HG03439 (cell line): ENCODE data around the gene SLC9A2.

Experiments
- ATAC-seq: cut with Tn5 transposase; IDR thresholded peaks from one replicate; pipeline ENCODE4 v1.9.1; 2021; ENCODE audit warnings: mild to moderate bottlenecking, moderate library complexity; ENCODE audit not compliant: unreplicated experiment

The SLC9A2 gene

GRCh38 chr2:102724016-102724490, 104.7 kb downstream of the SLC9A2 start:
- ATAC-seq: no peak

GRCh38 chr2:102724553-102724952, 105.2 kb downstream of the SLC9A2 start:
- no peak for ATAC-seq

DNA sequence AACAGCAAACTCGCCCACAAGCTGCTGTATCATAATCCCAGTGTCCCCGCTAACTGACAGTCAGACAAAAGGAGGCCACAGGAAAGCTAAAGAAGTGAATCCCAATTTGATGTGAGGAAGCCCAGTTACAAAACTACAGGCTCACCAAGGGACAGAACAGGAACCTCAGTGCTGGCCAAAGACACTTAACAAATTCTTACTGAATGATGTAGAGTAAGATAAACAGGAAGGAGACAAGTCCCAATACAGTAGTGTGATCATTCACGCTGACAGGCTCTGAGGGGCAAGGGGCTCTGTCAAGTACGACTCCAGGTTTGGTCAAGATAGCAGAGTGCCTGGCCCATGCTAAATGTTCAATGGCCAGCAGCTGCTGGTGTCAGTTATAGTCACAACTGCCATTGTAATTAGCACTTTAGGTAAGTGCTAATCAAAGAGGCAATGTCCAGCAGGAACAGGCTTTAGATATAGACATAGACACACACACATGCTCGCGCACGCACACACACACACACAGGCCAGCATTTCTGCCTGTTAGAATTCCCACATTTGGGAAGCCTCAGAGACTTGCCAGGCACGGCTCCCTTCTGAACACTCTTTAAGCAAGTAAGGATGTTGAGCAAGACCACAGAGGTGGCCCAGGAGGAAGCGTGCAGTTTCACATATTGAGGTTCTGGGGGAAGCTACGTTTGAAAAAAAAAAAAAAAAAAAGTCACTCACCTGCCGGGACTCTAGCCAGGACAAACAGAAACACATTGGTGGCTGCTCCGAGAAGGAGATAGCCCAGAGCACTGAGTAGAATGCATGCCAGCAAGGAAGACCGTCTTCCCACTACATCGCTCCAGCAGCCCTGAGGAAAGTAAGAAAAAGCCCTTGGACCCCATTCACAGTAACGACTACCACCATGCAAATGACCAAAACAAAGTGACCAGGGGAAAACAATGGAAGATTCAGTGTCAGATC, 107.1 kb downstream of the SLC9A2 start:
- no peak for ATAC-seq

DNA sequence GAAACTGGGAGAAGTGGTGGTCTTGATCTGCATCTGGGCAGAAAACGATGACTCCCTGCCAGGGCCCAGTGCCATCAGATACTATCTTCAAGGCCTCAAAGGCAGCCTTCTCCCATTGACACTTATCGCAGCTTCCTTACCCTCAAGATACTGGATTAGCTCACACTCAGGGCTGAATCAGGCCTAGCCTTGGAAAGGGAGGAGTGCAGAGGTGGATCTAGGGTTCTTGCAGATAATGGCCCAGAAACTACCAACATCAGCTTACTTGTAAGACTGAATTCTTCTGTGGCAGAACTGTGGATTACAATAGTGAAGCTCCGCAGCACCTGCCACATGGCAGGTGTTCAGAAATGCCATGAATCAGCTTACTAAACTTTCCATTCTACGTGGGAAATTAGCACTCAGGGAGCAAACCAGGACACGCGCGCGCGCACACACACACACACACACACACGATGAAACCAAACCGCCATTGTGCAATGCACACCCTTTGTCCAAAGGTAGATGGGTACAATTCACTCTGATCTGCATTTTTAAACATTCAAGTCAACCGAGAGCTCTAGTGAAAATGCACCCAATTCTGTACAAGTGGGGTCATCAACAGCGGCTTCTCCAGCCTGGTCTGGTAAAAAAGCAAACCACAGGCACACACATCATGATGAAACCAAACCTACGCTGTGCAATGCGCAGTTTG, 116.2 kb downstream of the SLC9A2 start:
- ATAC-seq: no peak

GRCh38 chr2:102736110-102736409, 116.7 kb downstream of the SLC9A2 start:
- ATAC-seq: peak; percentile 31

DNA sequence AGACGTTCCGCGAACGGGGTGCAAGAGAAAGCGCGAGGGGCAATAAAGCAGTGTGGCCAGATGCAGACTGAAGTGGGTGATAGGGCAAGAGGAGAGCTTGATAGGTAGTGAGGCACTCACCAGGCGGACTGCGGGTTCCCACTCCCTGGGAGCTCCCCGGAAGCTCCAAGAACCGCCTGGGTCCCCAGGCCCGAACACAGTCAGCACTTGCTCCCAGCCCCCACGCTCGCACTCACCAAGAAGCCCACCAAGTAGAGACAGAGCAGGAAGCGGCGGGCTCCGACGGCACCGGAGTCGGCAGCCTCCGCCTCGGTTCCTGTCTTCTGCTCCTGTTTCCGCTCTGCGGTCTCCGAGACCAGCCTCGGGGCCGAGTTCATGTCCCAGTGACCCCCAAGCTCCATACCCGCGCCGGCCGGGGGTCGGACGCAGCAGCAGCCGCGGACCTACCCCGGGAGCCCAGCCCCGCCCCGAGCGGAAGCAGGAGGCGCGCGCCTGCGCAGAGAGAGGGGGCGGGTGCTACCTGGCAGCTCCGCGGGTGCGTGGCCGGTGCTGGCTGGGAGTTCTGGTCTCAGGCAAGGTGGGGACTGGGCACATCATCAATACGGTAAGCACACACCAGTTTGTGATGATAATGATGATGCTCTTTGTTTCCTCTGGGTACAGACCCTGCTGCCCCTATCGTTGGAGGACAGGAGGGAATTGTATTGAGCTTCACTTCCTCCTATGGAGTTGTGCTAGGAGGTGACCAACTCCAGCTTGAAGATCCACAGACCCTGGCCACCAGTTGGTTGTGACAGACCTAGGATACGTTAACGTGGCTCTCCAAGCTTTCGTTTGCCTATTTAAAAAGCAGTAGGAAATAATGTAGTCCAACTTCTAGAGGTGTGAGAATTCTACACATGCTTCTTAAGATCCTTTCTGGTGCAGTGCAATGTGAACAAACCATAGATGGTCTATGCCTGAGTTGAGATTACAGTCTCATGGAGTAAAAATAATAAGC, 117.4 kb downstream of the SLC9A2 start:
- ATAC-seq: peak; percentile 96

- no peak for ATAC-seq
Measured at GRCh38 chr2:102737431-102737830, 118.1 kb downstream of the SLC9A2 start.

- ATAC-seq: no peak
Measured at GRCh38 chr2:102743259-102743658, 123.9 kb downstream of the SLC9A2 start.

- no peak for ATAC-seq
Measured at GRCh38 chr2:102748107-102748506, 128.8 kb downstream of the SLC9A2 start.

DNA sequence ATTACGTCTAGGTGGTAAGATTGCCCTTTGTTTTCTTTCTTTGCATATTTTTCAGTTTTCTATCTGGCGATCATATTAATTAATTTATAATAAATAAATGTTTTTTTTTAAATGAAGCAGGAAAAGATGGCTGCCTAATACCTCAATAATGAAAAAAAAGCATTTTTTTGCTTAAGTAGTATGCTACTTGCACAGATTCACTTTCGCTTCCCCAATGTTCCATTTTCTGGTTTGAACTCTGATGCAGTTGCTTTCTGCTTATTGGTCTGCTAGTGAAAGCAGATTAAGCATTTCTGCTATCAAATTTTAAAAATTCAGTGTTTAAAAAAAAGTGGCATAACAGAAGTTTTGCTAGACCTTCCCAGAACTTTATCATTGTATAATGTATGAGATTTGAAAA, 130.6 kb downstream of the SLC9A2 start:
- ATAC-seq: no peak

DNA sequence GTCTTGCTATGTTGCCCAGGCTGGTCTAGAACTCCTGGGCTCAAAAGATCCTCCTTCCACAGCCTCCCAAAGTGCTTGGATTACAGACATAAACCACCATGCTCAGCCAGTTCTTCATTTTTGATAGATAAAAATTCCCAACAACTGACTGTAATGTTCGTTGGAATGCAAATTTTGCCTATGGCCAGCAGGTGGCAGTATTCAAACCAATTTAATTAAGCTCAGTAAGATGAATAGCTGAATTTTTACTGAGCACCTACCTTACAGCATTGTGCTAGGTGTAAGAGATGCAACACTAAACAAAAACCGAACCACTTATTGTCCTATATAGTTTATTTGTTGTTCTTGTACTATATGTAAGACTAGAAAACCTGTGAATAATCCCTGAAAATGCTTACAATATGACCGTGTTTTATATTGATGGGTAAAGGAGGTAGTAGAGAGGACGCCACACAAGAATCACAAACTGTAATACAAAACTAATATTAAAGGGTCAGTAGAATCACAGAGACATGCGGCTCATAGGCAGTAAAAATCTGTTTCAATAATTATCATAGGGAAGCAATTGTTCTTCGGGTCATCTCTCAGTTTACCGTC, 134.3 kb downstream of the SLC9A2 start:
- no peak for ATAC-seq

- no peak for ATAC-seq
Measured at GRCh38 chr2:102754456-102755145, 135.2 kb downstream of the SLC9A2 start.

- no peak for ATAC-seq
Measured at GRCh38 chr2:102755284-102755683, 135.9 kb downstream of the SLC9A2 start.

DNA sequence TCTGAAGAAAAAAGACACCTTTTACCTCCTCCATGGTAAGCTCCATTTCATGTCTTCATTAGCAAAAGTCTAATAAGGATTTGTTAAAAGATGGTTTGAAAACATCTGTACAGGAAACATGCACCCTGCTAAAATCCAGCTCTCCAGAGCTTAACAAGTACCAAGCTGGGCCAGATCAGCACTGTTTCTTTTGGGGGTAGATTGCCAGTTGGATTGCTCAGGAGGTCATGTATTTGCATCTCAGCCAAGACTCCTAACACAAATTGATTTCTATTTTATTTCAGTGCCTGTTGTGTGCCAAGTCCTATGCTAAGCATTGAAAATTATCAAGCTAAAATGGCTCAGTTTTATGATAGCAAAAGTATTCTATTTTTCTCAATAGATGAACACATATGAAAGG, 139.1 kb downstream of the SLC9A2 start:
- ATAC-seq: no peak
